PC-3 (cell line): Measurements from ENCODE around the gene LNX1. TPM values are rescaled to one million over a fixed set of nuclear protein-coding genes. Genes with fewer than 3 reads are reported as not detected.

Source experiments
- ATAC-seq: fragments of 200-7000 bp; cut with Tn5 transposase; 2 replicates; pipeline ENCODE4 v1.9.1; 2020; ENCODE audit warnings: mild to moderate bottlenecking, moderate library complexity
- BruUV-seq: library from RNA; stranded (reverse); fragments of 400-500 nt; replicated peaks from 2 replicates; lab custom pipeline; 2021; lab: Mats Ljungman, UMichigan
- CTCF ChIA-PET: fragments of 300-600 bp; sonication (Branson Sonifier 250); formaldehyde crosslinking; loops from one replicate; lab custom pipeline; 2022; ENCODE audit warnings: antibody characterized with exemption; lab: Charles Lee
- POLR2A ChIA-PET: fragments of 300-600 bp; sonication (Branson Sonifier 250); formaldehyde crosslinking; loops from one replicate; lab custom pipeline; 2022; ENCODE audit warnings: antibody characterized with exemption; ENCODE audit not compliant: unreplicated experiment; lab: Charles Lee
- DNase-seq: peaks from one replicate; pipeline ENCODE4 v3.0.0-alpha.2; 2015
- H2AFZ ChIP-seq: fragments of 300-600 bp; sonication (generic); 2 replicates; pipeline ENCODE4 v1.6.0; 2016; ENCODE audit warnings: antibody characterized with exemption, low read length
- H3F3A ChIP-seq: fragments of 300-600 bp; sonication (generic); one replicate; pipeline ENCODE4 v1.6.0; 2017; ENCODE audit warnings: antibody characterized with exemption, low read length, control low read depth, mild to moderate bottlenecking; ENCODE audit not compliant: unreplicated experiment
- H3K27ac ChIP-seq: fragments of 300-600 bp; sonication (generic); 2 replicates; pipeline ENCODE4 v1.5.1; 2016; ENCODE audit warnings: mild to moderate bottlenecking, low read length
- H3K27me3 ChIP-seq: fragments of 300-600 bp; sonication (generic); 2 replicates; pipeline ENCODE4 v1.6.1; 2016; ENCODE audit warnings: low read length, mixed read lengths
- H3K36me3 ChIP-seq: fragments of 300-600 bp; sonication (generic); 2 replicates; pipeline ENCODE4 v1.6.1; 2016; ENCODE audit warnings: low read depth, mixed run types, low read length, mixed read lengths
- H3K4me1 ChIP-seq: fragments of 300-600 bp; sonication (generic); 2 replicates; pipeline ENCODE4 v1.5.1; 2016; ENCODE audit warnings: low read length; ENCODE audit not compliant: insufficient read depth
- H3K4me2 ChIP-seq: fragments of 300-600 bp; sonication (generic); 2 replicates; pipeline ENCODE4 v1.6.0; 2016; ENCODE audit warnings: low read length
- H3K4me3 ChIP-seq: fragments of 300-600 bp; sonication (generic); 2 replicates; pipeline ENCODE4 v1.5.1; 2016; ENCODE audit warnings: mild to moderate bottlenecking, low read length, mixed read lengths
- H3K79me2 ChIP-seq: fragments of 300-600 bp; sonication (generic); 2 replicates; pipeline ENCODE4 v1.6.1; 2017; ENCODE audit warnings: low read length, mixed read lengths
- H3K9ac ChIP-seq: fragments of 300-600 bp; sonication (generic); 2 replicates; pipeline ENCODE4 v1.6.0; 2016; ENCODE audit warnings: mild to moderate bottlenecking, low read length
- H3K9me2 ChIP-seq: fragments of 300-600 bp; sonication (generic); replicated peaks from 2 replicates; pipeline ENCODE4 v1.6.1; 2016; ENCODE audit warnings: mixed run types, low read length, mixed read lengths
- H3K9me3 ChIP-seq: fragments of 300-600 bp; sonication (generic); 2 replicates; pipeline ENCODE4 v1.6.1; 2016; ENCODE audit warnings: low read length, mixed read lengths
- H4K20me1 ChIP-seq: fragments of 300-600 bp; sonication (generic); 2 replicates; pipeline ENCODE4 v1.6.1; 2016; ENCODE audit warnings: low read length, mixed read lengths
- EZH2 ChIP-seq: fragments of 300-600 bp; sonication (generic); IDR thresholded peaks from one replicate; pipeline ENCODE4 v1.6.1; 2017; ENCODE audit warnings: antibody characterized with exemption, mild to moderate bottlenecking, low read length; ENCODE audit not compliant: unreplicated experiment
- EZH2phosphoT487 ChIP-seq: fragments of 300-600 bp; sonication (generic); IDR thresholded peaks from 2 replicates; pipeline ENCODE4 v1.6.1; 2018; ENCODE audit warnings: mild to moderate bottlenecking, antibody characterized with exemption, low read length, borderline replicate concordance
- intact Hi-C: fragments of 100-400 bp; cut with micrococcal nuclease; formaldehyde crosslinking; loops from 2 replicates; pipeline ENCODE4 v1.9.0; 2023
- total RNA-seq: library from RNA; depleted of rRNA; stranded (reverse); fragments of >200 nt; gene quantifications from 2 replicates; pipeline ENCODE4 v1.2.3, GENCODE V29; 2014
- TF ChIP-seq, protein P1 (sequence below): fragments of 300-600 bp; sonication (generic); conservative IDR thresholded peaks from 2 replicates; pipeline ENCODE4 v1.5.1; 2017; ENCODE audit warnings: antibody characterized with exemption, low read depth, mild to moderate bottlenecking, low read length

LNX1 gene
- total RNA-seq, 1 experiment from 2014 or later, result 2.8 TPM

- ChIA-PET POLR2A (no interaction called here), CTCF (no interaction called here)
- no peak overlapping the region for H3K9ac ChIP-seq
- no peaks in the 10 kb centered on the region for H3K36me3 ChIP-seq
- peaks cover 6% of the 10 kb centered on the region; the same call in 1 of the 2 replicates for H3K4me1 ChIP-seq
- no peaks in the 10 kb centered on the region for H3K79me2 ChIP-seq
- H3K4me3 ChIP-seq, result no peak overlapping the region
- no peaks in the 10 kb centered on the region for H3F3A ChIP-seq
- H3K4me2 ChIP-seq, result no peak overlapping the region
- no peaks in the 10 kb centered on the region for H3K27me3 ChIP-seq
- H3K9me3 ChIP-seq, result no peaks in the 10 kb centered on the region
- TF ChIP-seq EZH2, result no peak
- TF ChIP-seq EZH2phosphoT487, result no peak
- TF ChIP-seq, protein P1, sequence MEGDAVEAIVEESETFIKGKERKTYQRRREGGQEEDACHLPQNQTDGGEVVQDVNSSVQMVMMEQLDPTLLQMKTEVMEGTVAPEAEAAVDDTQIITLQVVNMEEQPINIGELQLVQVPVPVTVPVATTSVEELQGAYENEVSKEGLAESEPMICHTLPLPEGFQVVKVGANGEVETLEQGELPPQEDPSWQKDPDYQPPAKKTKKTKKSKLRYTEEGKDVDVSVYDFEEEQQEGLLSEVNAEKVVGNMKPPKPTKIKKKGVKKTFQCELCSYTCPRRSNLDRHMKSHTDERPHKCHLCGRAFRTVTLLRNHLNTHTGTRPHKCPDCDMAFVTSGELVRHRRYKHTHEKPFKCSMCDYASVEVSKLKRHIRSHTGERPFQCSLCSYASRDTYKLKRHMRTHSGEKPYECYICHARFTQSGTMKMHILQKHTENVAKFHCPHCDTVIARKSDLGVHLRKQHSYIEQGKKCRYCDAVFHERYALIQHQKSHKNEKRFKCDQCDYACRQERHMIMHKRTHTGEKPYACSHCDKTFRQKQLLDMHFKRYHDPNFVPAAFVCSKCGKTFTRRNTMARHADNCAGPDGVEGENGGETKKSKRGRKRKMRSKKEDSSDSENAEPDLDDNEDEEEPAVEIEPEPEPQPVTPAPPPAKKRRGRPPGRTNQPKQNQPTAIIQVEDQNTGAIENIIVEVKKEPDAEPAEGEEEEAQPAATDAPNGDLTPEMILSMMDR, result no peak
- no peak overlapping the region for H2AFZ ChIP-seq
- ATAC-seq, result no peak
- no peak overlapping the region for H3K27ac ChIP-seq
- no peaks in the 10 kb centered on the region for H4K20me1 ChIP-seq
- H3K9me2 ChIP-seq, result no peaks in the 10 kb centered on the region
- intact Hi-C loops, result no loop called here
- BruUV-seq, result no TSS peak
- DNase-seq, result no peak
Observed at GRCh38 chr4:53535567-53535966, 55.7 kb downstream of the LNX1 start.

DNA sequence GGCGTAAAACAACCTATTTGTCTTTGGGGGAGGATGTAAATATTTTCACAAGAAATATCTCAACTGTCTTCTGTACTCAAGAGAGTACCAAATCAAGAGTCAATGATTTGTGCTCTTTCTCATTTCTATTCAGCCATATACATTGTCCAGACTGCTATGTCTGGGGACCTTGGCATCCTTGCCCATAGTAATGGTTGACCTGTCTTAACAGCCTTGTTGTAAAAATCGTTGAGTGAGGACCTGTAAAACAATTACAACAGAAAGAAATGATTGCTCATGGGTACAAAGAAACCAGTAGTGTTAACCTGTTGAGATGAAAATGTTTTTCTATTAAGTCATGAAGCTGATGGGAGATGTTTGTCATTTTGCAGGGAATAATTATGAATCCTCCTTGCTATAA, 56.6 kb downstream of the LNX1 start:
- ChIA-PET POLR2A (no interaction called here), CTCF (no interaction called here)

DNA sequence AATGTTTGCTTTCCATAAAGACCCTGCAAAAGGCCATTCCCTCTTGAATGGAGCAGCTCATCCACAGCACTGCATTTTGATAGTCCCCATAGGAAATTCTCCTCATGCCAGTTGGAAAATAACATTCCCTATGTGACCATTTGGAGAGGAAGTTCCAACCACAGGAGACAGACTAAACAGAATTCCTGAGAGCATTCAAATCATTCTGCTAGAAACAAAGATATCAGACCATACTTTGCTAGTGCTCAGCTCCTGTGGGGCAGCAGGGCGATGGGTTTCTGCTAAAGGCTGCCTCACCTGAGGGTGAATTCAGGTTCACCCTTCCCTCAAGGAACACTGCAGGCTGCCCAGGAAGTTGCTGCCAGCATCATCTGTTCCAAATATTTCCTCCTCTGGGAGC, 58.8 kb downstream of the LNX1 start:
- ATAC-seq, result no peak

More for the DNA sequence above, 56.6 kb downstream of the LNX1 start:
- H3K27ac ChIP-seq, result no peak overlapping the region
- DNase-seq (no peak), ATAC-seq (no peak)
- no peak overlapping the region for H2AFZ ChIP-seq
- no peaks in the 10 kb centered on the region for H3K27me3 ChIP-seq
- intact Hi-C loops, result no loop called here
- H3K4me2 ChIP-seq, result no peak overlapping the region
- H3K4me3 ChIP-seq, result no peak overlapping the region
- no TSS peak for BruUV-seq
- H4K20me1 ChIP-seq, result no peaks in the 10 kb centered on the region
- TF ChIP-seq EZH2 (no peak), EZH2phosphoT487 (no peak)
- TF ChIP-seq, protein P1, result no peak
- H3K9ac ChIP-seq, result no peak overlapping the region
- no peaks in the 10 kb centered on the region for H3K9me2 ChIP-seq
- H3K9me3 ChIP-seq, result no peaks in the 10 kb centered on the region
- H3K36me3 ChIP-seq, result no peaks in the 10 kb centered on the region
- peaks cover 6% of the 10 kb centered on the region; the same call in 1 of the 2 replicates for H3K4me1 ChIP-seq
- H3F3A ChIP-seq, result no peaks in the 10 kb centered on the region
- H3K79me2 ChIP-seq, result no peaks in the 10 kb centered on the region

More for the DNA sequence above, 58.8 kb downstream of the LNX1 start:
- Histone ChIP-seq H3K4me3 (no peak overlapping the region), H2AFZ (no peak overlapping the region), H3K27me3 (no peaks in the 10 kb centered on the region), H3K9ac (no peak overlapping the region), H3K9me2 (no peaks in the 10 kb centered on the region), H3K36me3 (no peaks in the 10 kb centered on the region), H3K4me1 (peaks cover 2% of the 10 kb centered on the region; the same call in 1 of the 2 replicates), H3K79me2 (no peaks in the 10 kb centered on the region), H3K27ac (no peak overlapping the region), H3F3A (no peaks in the 10 kb centered on the region), H3K4me2 (no peak overlapping the region), H4K20me1 (no peaks in the 10 kb centered on the region), H3K9me3 (no peaks in the 10 kb centered on the region)
- no peak for DNase-seq
- TF ChIP-seq EZH2phosphoT487 (no peak), EZH2 (no peak)
- TF ChIP-seq, protein P1, result no peak
- BruUV-seq, result no TSS peak
- ChIA-PET CTCF (no interaction called here), POLR2A (no interaction called here)
- intact Hi-C loops, result no loop called here
